ENCODE measurements around the gene GLI1. TPM values are rescaled to one million over a fixed set of nuclear protein-coding genes. Genes with fewer than 3 reads are reported as not detected.
A peak's percentile ranks its signal among the peaks of the same experiment; 100 is the strongest.

GLI1 gene
- total and polyA plus RNA-seq, 2 of the 13 experiments (the other 11 are each of a cell fraction or from before 2014, with no cell fraction given): 0.09 to 0.20 TPM

- TF ChIP-seq DMTF1 (CRISPR knock-in tag; IDR thresholded peaks at IDR 0.05): no peak
- peak; percentile 82 for TF ChIP-seq JUN (CRISPR knock-in tag; IDR thresholded peaks at IDR 0.05)
- peak; percentile 28; the same call in 1 of the 2 replicates for TF ChIP-seq ZBTB33 (CRISPR knock-in tag; IDR thresholded peaks at IDR 0.05)
- TF ChIP-seq SPEN (CRISPR knock-in tag; IDR thresholded peaks at IDR 0.05; ENCODE audit: low read depth): peak; percentile 53; the same call in 1 of the 2 replicates
- TF ChIP-seq THAP7 (CRISPR knock-in tag; IDR thresholded peaks at IDR 0.05): no peak
- 0 out of 2 replicates have a peak, but pooled peaks have one; percentile 91 for TF ChIP-seq FOXO4 (CRISPR knock-in tag; conservative IDR thresholded peaks at IDR 0.05)
- peak; percentile 99 for TF ChIP-seq DRAP1 (CRISPR knock-in tag; IDR thresholded peaks at IDR 0.05)
- TF ChIP-seq ZNF766 (CRISPR knock-in tag; IDR thresholded peaks at IDR 0.05; ENCODE audit: borderline replicate concordance): 0 out of 2 replicates have a peak, but pooled peaks have one; percentile 65
- TF ChIP-seq ATF3 (CRISPR knock-in tag; IDR thresholded peaks at IDR 0.05): peak; percentile 90; the same call in 1 of the 2 replicates
- TF ChIP-seq EP300 (IDR thresholded peaks at IDR 0.05; ENCODE audit: low read depth in 2 of 2, low read length in 2 of 2): peak in 1 of 2 experiments; percentile 38; a peak in 2 of 4 replicates
- TF ChIP-seq EP300 (CRISPR knock-in tag; IDR thresholded peaks at IDR 0.05; ENCODE audit: borderline replicate concordance): no peak
- TF ChIP-seq RBM39 (IDR thresholded peaks at IDR 0.05; ENCODE audit: low read depth, low read length, poor library complexity, severe bottlenecking): peak; percentile 37
- TF ChIP-seq FOXA1 (IDR thresholded peaks at IDR 0.05): no peak
- no peak for TF ChIP-seq FOXA1 (CRISPR knock-in tag; IDR thresholded peaks at IDR 0.05)
- 0 out of 2 replicates have a peak, but pooled peaks have one; percentile 12 for TF ChIP-seq ZNF607 (CRISPR knock-in tag; IDR thresholded peaks at IDR 0.05; ENCODE audit: borderline replicate concordance)
- TF ChIP-seq ZNF710 (CRISPR knock-in tag; IDR thresholded peaks at IDR 0.05; ENCODE audit: borderline replicate concordance): no peak; the same call in 1 of the 2 replicates
- TF ChIP-seq ISL2 (CRISPR knock-in tag; IDR thresholded peaks at IDR 0.05): peak; percentile 41; the same call in 1 of the 2 replicates
Measured at GRCh38 chr12:57520053-57520818, 60.7 kb downstream of the GLI1 start, which contains the start of gene DDIT3 (continued).

Data from HepG2 (cell line).